ENCODE measurements around the gene HSPA6.
"Not testable (repeated sequence)": the region's sequence is repeated elsewhere in the genome, so short reads cannot be mapped to it uniquely, and the experiment has no call there.

GRCh38 chr1:161513448-161513780, 10.9 kb upstream of the HSPA6 start:
- TF ChIP-seq CTCF (IDR thresholded peaks at IDR 0.05); EZH2 (IDR thresholded peaks at IDR 0.05; ENCODE audit: borderline replicate concordance, insufficient read depth, low read depth, low read length, poor library complexity, severe bottlenecking): not testable (repeated sequence)
